Breast epithelium (tissue), 4 donors: ENCODE measurements around the gene ELMO1. TPM values are rescaled to one million over a fixed set of nuclear protein-coding genes. Genes with fewer than 3 reads are reported as not detected.

Experiments
- DNase-seq, 2 donors: peaks; one replicate each; pipeline ENCODE4 v3.0.0-alpha.2; 2019; ENCODE audit warnings: low spot score in 2 of 2
- H3K27ac ChIP-seq, 2 donors: fragments of 200-600 bp; sonication (generic) in 1 of 2; one replicate each; pipeline ENCODE4 v1.5.1; 2016 to 2019; ENCODE audit warnings: mild to moderate bottlenecking in 1 of 2
- H3K27me3 ChIP-seq, 2 donors: fragments of 200-600 bp; sonication (generic) in 1 of 2; one replicate each; pipeline versions ENCODE4 v1.5.1 to v1.6.0; 2017 to 2019; ENCODE audit warnings: control low read depth in 1 of 2, mild to moderate bottlenecking in 1 of 2
- H3K36me3 ChIP-seq: fragments of 200-600 bp; one replicate; pipeline ENCODE4 v1.5.1; 2019
- H3K4me1 ChIP-seq, 2 donors: fragments of 200-600 bp; sonication (generic); one replicate each; pipeline ENCODE4 v1.5.1; 2016 to 2019; ENCODE audit warnings: control low read depth in 1 of 2
- H3K4me3 ChIP-seq, 3 donors: fragments of 200-600 bp; sonication (generic); 1 replicate in 2 of 3; 2 replicates in 1 of 3; pipeline ENCODE4 v1.5.1; 2016 to 2019; ENCODE audit warnings: mild to moderate bottlenecking in 3 of 3, moderate library complexity in 2 of 3
- H3K9me3 ChIP-seq, 2 donors: fragments of 200-600 bp; sonication (generic) in 1 of 2; one replicate each; pipeline ENCODE4 v1.5.1; 2016 to 2019; ENCODE audit warnings: control low read depth in 1 of 2
- POLR2A ChIP-seq: fragments of 450-650 bp; IDR thresholded peaks from one replicate; pipeline ENCODE4 v1.6.1; 2016; ENCODE audit warnings: antibody characterized with exemption, mild to moderate bottlenecking, moderate library complexity
- POLR2AphosphoS5 ChIP-seq, 3 donors: sonication (generic); formaldehyde crosslinking; IDR thresholded peaks; one replicate each; pipeline ENCODE4 v1.6.1; 2017; ENCODE audit warnings: antibody characterized with exemption in 3 of 3
- intact Hi-C: fragments of 100-400 bp; cut with DNase I; formaldehyde crosslinking; loops from one replicate; pipeline ENCODE4 v1.15.1; 2023; ENCODE audit warnings: low total_unique reads
- total RNA-seq, 3 donors: library from RNA; depleted of rRNA; stranded (reverse); fragments of >200 nt; gene quantifications; one replicate each; pipeline ENCODE4 v1.1.0, GENCODE V29; 2016
- TF ChIP-seq, protein P1 (sequence below), 3 donors: fragments of 450-650 bp; IDR thresholded peaks; one replicate each; pipeline ENCODE4 v1.5.1; 2016 to 2017; ENCODE audit warnings: antibody characterized with exemption in 3 of 3, mild to moderate bottlenecking in 3 of 3, moderate library complexity in 3 of 3

Gene ELMO1
- total RNA-seq, 3 donors from 2014 or later = 49.5 to 110 (median 66.9) TPM

DNA sequence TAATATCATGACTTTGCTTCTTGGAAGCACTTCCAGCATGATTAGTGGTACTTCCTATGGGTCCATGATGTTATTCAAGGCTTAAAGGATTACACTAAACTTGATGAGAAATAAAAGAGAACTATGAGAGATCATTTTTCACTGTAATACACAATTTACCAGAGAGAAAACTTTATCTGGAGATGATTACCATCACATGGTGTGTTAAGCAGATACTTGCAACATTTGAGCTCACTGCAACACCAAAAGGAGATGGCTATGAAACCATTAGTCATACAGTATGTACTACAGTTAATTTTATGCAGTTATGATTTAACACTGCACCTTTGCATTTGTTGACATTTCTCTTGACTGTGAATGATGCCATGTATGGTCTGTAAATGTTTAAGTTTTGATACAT lies 413.0 kb downstream of the ELMO1 start:
- no peaks in the 10 kb centered on the region for H3K27me3 ChIP-seq
- TF ChIP-seq POLR2A (no peak), POLR2AphosphoS5 (IDR thresholded peaks at IDR 0.05) (no peak)
- no peak overlapping the region for H3K4me3 ChIP-seq
- H3K4me1 ChIP-seq = peaks cover 5% of the 10 kb centered on the region in 2 donors
- intact Hi-C loops = no loop called here
- DNase-seq = no peak
- peaks cover 6 to 8% of the 10 kb centered on the region in 2 donors for H3K9me3 ChIP-seq
- H3K36me3 ChIP-seq = no peaks in the 10 kb centered on the region
- no peak overlapping the region for H3K27ac ChIP-seq

DNA sequence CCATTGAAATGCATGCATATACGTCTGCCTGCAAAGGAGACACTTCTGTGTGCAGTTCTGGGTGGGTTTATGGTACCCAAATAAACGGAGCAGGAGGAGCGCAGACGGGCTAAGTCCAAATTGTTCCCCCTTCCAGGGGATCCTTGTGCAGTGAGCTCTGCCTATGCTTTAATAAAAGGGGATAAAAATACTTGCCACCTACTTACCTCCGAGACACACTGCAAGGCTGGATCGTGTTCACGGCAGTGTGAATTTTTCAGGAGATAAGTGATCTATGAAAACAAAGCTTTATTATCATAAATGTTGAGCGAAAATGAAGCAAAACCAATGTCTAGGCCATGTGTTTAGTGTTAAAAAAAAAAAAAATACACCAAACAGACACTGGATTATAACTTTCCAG lies 415.5 kb downstream of the ELMO1 start:
- Histone ChIP-seq H3K27ac (peak overlapping the region in 1 of 2 donors; percentile 91), H3K4me3 (no peak overlapping the region), H3K27me3 (no peaks in the 10 kb centered on the region), H3K36me3 (no peaks in the 10 kb centered on the region), H3K4me1 (peaks cover 5% of the 10 kb centered on the region in 2 donors), H3K9me3 (peaks cover 0 to 2% of the 10 kb centered on the region in 2 donors)
- intact Hi-C loops = no loop called here
- DNase-seq = no peak
- TF ChIP-seq, protein P1, sequence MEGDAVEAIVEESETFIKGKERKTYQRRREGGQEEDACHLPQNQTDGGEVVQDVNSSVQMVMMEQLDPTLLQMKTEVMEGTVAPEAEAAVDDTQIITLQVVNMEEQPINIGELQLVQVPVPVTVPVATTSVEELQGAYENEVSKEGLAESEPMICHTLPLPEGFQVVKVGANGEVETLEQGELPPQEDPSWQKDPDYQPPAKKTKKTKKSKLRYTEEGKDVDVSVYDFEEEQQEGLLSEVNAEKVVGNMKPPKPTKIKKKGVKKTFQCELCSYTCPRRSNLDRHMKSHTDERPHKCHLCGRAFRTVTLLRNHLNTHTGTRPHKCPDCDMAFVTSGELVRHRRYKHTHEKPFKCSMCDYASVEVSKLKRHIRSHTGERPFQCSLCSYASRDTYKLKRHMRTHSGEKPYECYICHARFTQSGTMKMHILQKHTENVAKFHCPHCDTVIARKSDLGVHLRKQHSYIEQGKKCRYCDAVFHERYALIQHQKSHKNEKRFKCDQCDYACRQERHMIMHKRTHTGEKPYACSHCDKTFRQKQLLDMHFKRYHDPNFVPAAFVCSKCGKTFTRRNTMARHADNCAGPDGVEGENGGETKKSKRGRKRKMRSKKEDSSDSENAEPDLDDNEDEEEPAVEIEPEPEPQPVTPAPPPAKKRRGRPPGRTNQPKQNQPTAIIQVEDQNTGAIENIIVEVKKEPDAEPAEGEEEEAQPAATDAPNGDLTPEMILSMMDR (IDR thresholded peaks at IDR 0.05) = no peak
- TF ChIP-seq POLR2AphosphoS5 (IDR thresholded peaks at IDR 0.05) = no peak
- no peak for TF ChIP-seq POLR2A

DNA sequence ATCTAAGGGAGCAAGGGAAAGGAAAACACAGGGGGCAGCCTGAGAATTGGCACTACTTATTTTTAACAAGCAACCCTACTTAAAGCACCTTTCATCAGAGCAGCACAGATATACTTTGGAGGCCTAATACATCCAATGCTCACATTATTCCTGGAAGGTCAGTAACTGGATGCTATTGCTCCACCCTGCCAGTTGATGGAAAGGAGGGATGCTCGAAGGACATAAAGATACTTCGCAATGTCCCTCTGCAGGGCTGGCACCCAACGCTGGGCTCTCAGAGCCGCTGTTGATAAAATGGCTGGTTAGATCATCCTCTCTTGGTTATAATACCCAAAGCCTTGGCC lies 416.4 kb downstream of the ELMO1 start:
- peaks cover 5% of the 10 kb centered on the region in 2 donors for H3K4me1 ChIP-seq
- H3K9me3 ChIP-seq = no peaks in the 10 kb centered on the region
- DNase-seq = no peak
- H3K36me3 ChIP-seq = no peaks in the 10 kb centered on the region
- no peak for TF ChIP-seq POLR2AphosphoS5 (IDR thresholded peaks at IDR 0.05)
- TF ChIP-seq, protein P1 (IDR thresholded peaks at IDR 0.05) = peak in 1 of 3 donors; percentile 7
- no peaks in the 10 kb centered on the region for H3K27me3 ChIP-seq
- no peak overlapping the region for H3K4me3 ChIP-seq
- H3K27ac ChIP-seq = peak overlapping the region; percentile 88 to 91
- intact Hi-C loops = no loop called here

DNA sequence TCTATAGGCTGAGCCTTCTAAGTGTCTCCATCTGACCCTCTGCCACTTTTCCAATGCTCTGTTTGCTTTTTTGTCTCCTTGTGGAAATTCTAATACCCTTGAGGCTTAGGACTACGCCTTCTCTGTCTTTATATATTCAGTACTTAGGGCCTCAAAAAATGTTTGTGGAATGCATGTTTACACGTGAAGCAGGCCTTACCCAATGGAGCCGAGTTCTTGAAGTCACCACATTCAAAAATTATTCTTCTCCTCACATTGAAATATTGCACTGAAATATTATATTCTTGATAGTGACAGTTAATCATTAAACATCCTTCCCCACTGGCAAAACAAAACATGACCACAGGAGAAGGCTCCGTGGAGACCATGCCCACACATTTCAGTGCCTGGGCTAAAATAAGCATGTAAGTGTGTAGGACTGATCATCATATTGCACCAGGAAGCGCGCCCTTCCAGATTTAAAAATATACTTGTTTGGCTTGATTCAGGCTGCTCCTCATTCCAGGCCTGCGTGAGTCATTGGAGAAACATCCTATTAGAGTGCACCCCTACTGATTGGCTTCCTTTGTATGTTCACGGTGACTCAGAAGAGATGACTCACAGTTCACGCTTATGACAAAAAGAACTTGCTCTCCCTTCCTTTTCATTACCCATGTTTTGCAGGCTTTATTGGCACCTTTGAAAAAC lies 416.9 kb downstream of the ELMO1 start:
- TF ChIP-seq, protein P1 (IDR thresholded peaks at IDR 0.05) = no peak
- TF ChIP-seq POLR2AphosphoS5 (IDR thresholded peaks at IDR 0.05) = peak in 2 of 3 donors; percentile 66 to 81
- no peak for TF ChIP-seq POLR2A
- no peaks in the 10 kb centered on the region for H3K9me3 ChIP-seq
- no peak overlapping the region for H3K4me3 ChIP-seq
- H3K27ac ChIP-seq = peak overlapping the region; percentile 88 to 91
- peaks cover 5% of the 10 kb centered on the region in 2 donors for H3K4me1 ChIP-seq
- no peaks in the 10 kb centered on the region for H3K27me3 ChIP-seq
- intact Hi-C loops = no loop called here
- peak; percentile 60 to 92 for DNase-seq
- no peaks in the 10 kb centered on the region for H3K36me3 ChIP-seq

DNA sequence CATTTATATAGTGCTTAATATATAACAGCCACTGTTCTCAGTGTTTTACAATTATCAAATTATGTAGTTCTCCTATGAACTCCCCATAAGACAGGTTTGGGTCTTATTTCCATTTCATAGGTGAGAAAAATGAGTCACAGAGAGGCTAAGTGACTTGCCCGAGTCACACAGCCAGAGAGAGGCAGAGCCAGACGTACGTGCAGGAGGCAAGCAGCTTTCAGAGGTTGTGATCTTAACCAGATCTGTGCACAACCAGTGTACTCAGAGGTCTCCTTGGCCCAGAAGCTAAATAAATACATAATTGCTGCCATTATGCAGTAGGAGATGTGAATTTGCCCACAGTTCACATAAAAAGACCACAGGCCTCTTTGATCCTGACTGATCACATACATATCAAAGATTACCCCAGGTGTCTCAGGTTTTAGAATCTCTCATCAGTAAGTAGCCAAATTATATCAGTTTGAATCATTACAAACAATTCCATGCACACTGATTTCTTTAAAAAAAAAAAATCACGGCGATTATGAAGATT lies 419.7 kb downstream of the ELMO1 start:
- Histone ChIP-seq H3K4me3 (no peak overlapping the region), H3K36me3 (no peaks in the 10 kb centered on the region), H3K27me3 (no peaks in the 10 kb centered on the region), H3K9me3 (no peaks in the 10 kb centered on the region), H3K4me1 (peaks cover 5% of the 10 kb centered on the region in 2 donors), H3K27ac (no peak overlapping the region)
- TF ChIP-seq, protein P1 (IDR thresholded peaks at IDR 0.05) = no peak
- no peak for TF ChIP-seq POLR2A
- TF ChIP-seq POLR2AphosphoS5 (IDR thresholded peaks at IDR 0.05) = no peak
- DNase-seq = no peak
- intact Hi-C loops = no loop called here
